DOHH2 (cell line): ENCODE data around the gene NIT1.

Experiments used
- CTCF ChIP-seq: fragments of 200-600 bp; sonication (generic); IDR thresholded peaks from one replicate; pipeline ENCODE4 v1.5.1; 2014; ENCODE audit warnings: antibody characterized with exemption, mild to moderate bottlenecking, low read depth, low read length; ENCODE audit not compliant: poor library complexity, severe bottlenecking
- EZH2phosphoT487 ChIP-seq: fragments of 200-600 bp; sonication (generic); IDR thresholded peaks from 2 replicates; pipeline ENCODE4 v1.6.1; 2017; ENCODE audit warnings: borderline replicate concordance, mild to moderate bottlenecking, antibody characterized with exemption, low read length, moderate library complexity, mixed read lengths

- TF ChIP-seq CTCF = no peak
- TF ChIP-seq EZH2phosphoT487 = no peak
Observed at GRCh38 chr1:161090617-161091016, 27.3 kb upstream of the NIT1 start.
